ENCODE data around the gene PTPRK.

PTPRK gene

GRCh38 chr6:128192972-128193371 is 327.4 kb downstream of the PTPRK start:
- no peak for DNase-seq (ENCODE audit: low spot score)

- no peak for DNase-seq (ENCODE audit: low spot score)
These were observed 331.7 kb downstream of the PTPRK start for GRCh38 chr6:128188678-128189077.

- no peak for DNase-seq (ENCODE audit: low spot score)
These were observed 333.7 kb downstream of the PTPRK start for GRCh38 chr6:128186729-128187128.

DNA sequence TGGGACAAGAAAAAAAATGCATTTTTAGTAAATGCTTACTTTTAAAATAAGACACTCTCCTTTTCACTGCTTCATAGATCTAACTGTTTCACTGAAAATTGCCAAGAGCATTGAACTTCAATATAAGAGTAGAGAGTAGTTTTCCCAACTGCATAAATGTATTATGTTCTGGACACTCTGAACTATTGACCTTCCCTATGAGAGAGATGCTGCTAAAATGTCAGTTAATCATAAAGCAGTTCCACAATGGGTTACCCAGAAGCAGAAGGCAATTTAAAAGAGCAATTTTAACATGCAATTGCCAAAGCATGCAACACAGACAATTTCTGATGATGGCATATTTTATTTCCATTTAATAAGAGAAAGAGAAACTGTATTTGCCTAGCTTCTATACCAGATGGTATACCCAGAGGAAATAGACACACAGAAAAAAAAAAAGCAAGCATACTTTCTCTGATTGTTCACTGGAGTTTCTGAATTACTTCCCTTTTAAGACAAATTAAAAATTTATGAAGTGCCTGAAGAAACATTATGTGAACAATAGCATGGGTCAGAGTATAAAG is 340.4 kb downstream of the PTPRK start:
- no peak for DNase-seq (ENCODE audit: low spot score)

DNA sequence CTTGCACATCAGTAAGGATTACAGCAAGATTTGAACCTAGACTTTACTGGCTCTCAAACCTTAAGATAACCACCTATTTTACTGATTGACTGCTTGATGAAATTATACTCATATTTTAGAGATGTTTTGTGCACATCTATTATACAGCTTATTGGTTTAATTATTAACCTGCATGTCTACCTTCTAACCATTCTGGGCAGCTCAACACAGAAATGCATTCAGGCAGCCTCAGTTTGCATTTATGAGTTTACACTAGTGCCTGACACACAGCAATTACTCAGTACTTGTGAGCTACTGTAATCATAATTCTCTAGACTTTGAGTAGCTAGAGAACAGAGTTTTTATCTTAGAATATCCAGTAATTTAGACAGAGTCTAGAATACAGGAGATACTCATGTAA is 345.7 kb downstream of the PTPRK start:
- peak; percentile 3 for DNase-seq (ENCODE audit: low spot score)

DNA sequence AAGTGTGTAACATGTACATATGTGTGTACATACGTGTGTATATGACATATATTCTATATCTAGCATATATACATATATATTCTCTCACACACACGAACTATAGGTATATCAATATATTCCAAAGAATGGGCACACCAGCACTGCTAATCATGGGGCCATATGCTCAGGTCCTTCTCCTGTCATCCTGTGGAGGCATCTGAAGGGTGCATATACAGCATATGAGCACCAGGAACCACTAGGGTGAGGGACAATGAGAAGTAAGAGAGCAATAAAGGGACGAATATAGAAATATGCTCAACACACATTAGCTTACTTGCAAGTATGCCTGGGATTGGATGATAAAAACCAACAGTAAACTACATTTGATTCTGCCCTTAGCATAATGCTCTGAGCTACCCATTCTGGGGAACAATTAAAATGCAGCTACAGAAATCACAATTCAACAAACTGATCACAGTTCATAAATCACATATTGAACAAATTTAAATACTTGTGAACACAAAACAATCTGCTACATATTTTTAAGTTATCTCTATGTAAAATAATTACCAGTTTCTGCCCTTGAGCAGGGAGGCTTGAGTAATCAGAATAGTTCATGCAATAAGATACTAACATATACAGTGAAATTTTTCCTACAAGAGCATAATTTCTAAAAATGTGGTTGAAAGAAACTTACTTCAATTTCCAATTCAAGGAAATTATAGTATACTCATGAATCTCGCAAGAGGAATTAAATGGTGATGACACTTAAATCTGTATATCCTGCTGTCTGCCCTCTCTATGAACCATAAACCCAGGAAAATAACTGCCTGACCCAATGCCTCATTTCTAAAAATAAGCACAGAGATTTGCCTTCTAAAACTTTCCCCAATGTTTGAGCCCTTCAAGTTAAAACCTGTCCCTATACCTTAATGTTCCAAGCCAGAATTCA is 347.4 kb downstream of the PTPRK start:
- no peak for DNase-seq (ENCODE audit: low spot score)

- no peak for DNase-seq (ENCODE audit: low spot score)
These were observed 348.3 kb downstream of the PTPRK start for GRCh38 chr6:128172081-128172480.

- DNase-seq (ENCODE audit: low spot score) = no peak
These were observed 349.2 kb downstream of the PTPRK start for GRCh38 chr6:128171182-128171581.

GRCh38 chr6:128168244-128168643 is 352.2 kb downstream of the PTPRK start:
- DNase-seq (ENCODE audit: low spot score) = no peak

DNA sequence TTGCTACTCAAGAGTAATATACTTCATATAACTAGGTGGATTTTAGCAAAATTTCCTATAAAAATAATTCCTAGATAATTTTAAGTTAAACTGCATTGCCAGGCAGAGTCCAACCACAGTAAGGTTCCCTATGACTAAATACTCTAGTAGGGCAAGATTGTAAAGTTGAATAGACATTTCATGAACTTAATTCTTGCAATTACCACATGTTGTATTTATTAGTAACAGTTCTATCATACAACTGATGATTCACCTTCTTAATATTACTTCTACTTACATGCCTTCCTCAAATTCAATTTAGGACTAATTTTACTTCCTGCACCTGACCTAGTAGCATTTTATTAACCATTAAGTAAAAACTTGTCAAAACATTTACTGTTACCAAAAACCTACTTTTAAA is 352.8 kb downstream of the PTPRK start:
- DNase-seq (ENCODE audit: low spot score) = no peak

DNA sequence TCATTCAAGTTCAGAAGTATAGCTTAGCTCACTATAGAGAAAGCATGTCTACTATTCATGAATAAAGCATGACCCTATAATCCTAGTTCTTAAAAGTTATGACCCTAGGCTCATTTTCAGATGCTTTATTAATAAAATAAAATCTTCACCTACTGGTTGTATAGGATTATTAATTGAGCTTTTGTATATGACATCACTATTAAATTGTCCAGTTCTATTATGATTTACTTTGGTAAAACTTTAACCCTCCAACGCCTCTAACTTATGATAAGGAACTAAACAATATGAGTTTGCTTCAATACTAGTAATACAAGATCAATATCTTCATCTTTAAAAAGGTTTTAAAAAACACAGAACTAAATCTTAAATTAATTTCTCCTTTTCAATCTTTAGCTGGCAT is 356.1 kb downstream of the PTPRK start:
- no peak for DNase-seq (ENCODE audit: low spot score)

- no peak for DNase-seq (ENCODE audit: low spot score)
These were observed 358.0 kb downstream of the PTPRK start for GRCh38 chr6:128162423-128162822.

DNA sequence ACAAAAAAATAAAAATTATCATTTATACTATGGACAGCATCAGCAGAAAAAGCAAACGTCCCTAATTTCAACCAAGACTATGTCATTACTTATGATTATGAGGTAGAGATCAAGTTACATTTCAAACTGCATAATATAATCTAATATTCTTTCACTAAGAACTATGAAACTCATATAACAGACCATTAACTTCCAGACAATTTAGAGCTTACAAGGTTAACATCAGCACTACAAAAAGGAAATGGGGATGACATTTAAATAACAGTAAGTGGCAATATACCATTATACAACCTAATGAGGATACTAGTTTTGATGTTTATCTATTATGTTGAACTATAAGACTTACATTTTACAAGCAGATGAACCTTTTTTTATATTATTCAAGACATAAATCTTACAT is 358.6 kb downstream of the PTPRK start:
- no peak for DNase-seq (ENCODE audit: low spot score)

DNA sequence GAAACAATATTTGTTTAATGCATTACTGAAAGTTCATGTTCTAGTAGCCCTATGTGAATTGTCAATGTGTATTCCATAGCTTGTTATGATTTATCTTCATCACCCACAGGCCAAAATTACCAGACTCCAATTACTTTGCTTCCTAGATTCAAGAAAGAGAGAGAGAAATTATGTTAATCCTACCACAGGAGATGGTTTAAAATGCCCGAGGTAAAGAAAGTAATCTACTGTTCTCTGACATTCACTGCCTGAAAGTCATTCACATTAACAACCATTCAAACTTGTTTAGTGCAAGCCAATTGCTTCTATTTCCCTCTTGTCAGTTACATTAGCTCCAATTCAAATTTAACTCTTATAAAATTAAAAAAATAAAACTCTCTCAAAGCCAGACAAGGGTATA is 359.1 kb downstream of the PTPRK start:
- DNase-seq (ENCODE audit: low spot score) = no peak

- DNase-seq (ENCODE audit: low spot score) = no peak
These were observed 361.9 kb downstream of the PTPRK start for GRCh38 chr6:128158496-128158895.

GRCh38 chr6:128156321-128157111 is 363.9 kb downstream of the PTPRK start:
- no peak for DNase-seq (ENCODE audit: low spot score)

- DNase-seq (ENCODE audit: low spot score) = no peak
These were observed 364.6 kb downstream of the PTPRK start for GRCh38 chr6:128155826-128156225.

- DNase-seq (ENCODE audit: low spot score) = no peak
These were observed 367.8 kb downstream of the PTPRK start for GRCh38 chr6:128152551-128152950.

- DNase-seq (ENCODE audit: low spot score) = no peak
These were observed 370.0 kb downstream of the PTPRK start for GRCh38 chr6:128150376-128150775.

DNA sequence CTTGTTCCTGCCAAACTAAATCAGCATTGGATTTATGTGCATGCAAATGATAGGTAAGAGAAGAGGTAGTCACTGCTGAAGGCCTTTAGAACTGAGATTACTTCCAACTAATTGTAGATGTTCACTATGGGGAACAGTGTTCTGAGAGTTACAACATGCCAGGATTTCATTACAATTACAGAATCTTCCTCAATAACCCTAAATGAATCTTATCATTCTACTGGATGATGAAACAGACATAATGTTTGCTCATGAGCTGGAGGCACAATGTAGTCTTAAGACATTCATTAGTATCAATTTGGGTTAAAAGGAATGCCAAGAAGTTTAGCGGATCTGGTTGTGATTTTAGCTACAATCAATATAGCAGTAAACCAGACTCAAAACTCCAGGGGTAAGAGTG is 370.6 kb downstream of the PTPRK start:
- DNase-seq (ENCODE audit: low spot score) = no peak

- DNase-seq (ENCODE audit: low spot score) = no peak
These were observed 376.1 kb downstream of the PTPRK start for GRCh38 chr6:128144320-128144719.

DNA sequence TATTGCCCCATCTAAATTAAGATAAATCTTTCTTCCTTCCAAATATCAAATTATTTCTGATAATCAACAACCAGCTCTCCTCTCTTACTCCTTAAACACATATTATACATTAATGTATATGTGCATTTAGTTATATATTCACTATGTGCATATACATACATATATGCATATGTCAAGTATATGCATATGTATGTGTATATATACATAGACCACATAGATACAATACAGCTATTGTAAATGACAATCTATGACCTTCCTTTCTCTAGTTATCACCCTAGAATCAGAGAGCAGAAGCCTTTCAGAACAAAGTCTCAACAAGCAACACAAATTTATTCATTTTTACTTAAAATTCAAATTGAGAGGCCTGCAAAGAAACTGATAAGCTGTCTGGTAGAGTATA is 378.5 kb downstream of the PTPRK start:
- DNase-seq (ENCODE audit: low spot score) = no peak

DNA sequence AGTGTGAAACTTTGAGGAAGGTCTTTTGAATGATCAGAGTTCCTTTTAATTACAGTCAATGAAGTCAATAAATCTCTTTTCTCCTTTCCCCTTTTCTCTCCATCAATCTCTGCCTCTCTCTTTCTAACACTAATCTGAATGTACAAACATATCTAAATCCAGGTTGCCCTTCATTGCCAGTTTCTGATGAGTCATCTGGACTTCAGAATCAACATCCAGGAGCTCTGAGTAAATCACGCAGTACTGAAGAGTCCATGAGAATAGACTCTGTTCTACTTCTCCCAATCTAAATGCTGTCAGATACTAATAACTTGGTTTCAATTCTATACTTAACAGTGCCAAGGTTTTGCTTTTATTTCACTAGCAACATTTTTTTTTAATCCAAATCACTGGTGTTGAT is 380.9 kb downstream of the PTPRK start:
- no peak for DNase-seq (ENCODE audit: low spot score)

Data from HuH-7.5 (cell line).